HG03565 (cell line): ENCODE results near the gene PSTPIP1.
"Not testable (repeated sequence)": the region's sequence is repeated elsewhere in the genome, so short reads cannot be mapped to it uniquely, and the experiment has no call there.

ENCODE experiments used
- ATAC-seq: cut with Tn5 transposase; IDR thresholded peaks from one replicate; pipeline ENCODE4 v1.9.1; 2021; ENCODE audit warnings: mild to moderate bottlenecking, moderate library complexity; ENCODE audit not compliant: unreplicated experiment

Gene PSTPIP1

GRCh38 chr15:76994971-76995945 is at the start of gene PSTPIP1:
Gene PSTPIP1 (plus strand): TSS chr15:76995126. CDS start chr15:76995574, 448 bp downstream.
- ATAC-seq = no peak

- no peak for ATAC-seq
Measured at GRCh38 chr15:76945494-76946093, 49.3 kb upstream of the PSTPIP1 start.

- no peak for ATAC-seq
Measured at GRCh38 chr15:76947454-76947853, 47.5 kb upstream of the PSTPIP1 start.

DNA sequence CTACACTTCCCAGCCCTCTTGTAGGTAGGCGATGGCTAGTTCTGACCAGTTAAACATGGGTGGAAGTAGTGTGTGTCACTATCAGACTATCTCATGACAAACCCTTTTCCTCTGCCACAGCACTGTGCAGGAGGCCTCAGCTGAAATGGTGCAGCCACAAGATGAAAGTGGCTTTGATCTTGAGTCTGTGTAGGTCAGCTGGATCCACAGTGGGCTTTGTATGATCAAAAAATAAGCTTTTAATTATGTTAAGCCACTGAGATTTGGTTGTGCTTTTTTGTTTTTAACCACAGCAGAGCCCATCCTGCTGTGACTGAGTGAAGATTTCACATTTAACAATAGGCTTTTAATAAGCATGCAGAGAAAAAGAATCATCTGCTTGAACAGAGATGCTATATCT is 43.7 kb upstream of the PSTPIP1 start:
- no peak for ATAC-seq

GRCh38 chr15:76953913-76954312 is 41.0 kb upstream of the PSTPIP1 start:
- ATAC-seq = no peak

- ATAC-seq = no peak
Measured at GRCh38 chr15:76954744-76955143, 40.2 kb upstream of the PSTPIP1 start.

DNA sequence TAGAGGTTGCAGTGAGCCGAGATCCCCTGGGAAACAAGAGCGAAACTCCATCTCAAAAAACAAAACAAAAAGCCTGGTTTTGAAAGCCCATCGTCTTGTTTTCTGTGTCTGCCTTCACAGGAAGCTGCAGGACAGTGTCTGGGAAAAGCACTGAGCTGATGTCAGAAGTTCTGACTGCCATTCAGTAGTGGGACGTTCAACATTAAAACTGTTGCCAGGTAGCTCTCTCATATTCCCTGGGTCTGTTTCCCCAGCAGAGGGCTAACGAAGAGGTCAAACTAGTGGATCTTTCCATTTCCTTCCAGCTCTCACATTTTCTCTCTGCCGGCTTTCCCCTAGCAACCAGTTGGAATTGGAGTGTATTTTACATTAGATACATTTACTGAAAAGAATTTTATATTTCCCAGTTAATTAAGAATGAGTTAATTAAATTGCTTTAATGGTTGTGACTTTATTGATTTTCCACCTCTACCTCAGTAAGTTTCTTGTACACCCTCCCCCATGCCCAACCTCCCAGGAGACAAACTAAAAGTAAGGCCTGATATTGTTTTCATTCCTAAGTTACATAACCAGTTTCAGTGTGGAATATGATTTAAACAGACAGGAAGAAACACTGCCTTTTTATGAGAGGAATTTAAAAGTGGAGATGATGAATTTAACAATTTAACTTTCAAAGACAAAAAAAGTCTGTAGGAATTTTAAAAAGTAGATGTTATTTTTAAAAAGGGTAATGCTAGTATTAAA is 33.5 kb upstream of the PSTPIP1 start:
- ATAC-seq = no peak

- ATAC-seq = no peak
Measured at GRCh38 chr15:76962337-76963013, 32.5 kb upstream of the PSTPIP1 start.

DNA sequence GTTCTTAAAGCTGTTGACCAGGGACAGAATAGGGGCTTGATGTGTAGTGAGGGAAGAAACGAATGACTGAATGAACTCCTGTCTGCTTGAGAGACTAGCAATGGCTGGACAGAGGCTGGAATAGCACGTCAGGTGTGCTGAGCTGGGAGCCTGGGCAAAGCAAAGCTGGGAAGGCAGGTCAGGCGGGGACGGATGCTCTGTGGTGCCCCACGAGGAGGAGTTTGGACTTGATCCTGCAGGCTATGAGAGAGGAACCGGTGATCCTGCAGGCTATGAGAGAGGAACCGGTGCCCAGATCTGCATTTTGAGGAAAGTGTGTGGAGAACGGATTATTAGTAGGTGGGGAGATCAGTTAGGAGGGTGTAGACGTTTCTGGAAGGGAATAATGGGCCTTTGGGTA is 31.3 kb upstream of the PSTPIP1 start:
- no peak for ATAC-seq

DNA sequence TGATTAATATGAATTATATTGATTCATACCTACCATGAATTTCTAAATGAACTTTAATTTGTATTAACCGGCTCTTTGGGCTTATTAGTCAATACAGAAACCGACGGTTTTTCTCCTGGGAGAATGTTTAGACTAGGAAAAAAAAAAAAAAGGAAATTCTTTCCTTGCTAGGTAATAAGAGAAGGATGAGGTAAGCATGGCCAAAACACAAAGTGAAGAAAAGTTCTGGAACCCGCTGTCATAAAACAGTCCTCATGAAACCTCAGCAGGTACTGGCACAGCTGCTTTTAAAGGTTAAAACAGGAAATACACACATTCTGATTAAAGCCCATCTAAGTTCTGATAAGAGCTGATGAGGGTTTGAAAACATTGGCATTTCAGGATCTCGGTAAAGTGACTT is 30.8 kb upstream of the PSTPIP1 start:
- ATAC-seq = no peak

DNA sequence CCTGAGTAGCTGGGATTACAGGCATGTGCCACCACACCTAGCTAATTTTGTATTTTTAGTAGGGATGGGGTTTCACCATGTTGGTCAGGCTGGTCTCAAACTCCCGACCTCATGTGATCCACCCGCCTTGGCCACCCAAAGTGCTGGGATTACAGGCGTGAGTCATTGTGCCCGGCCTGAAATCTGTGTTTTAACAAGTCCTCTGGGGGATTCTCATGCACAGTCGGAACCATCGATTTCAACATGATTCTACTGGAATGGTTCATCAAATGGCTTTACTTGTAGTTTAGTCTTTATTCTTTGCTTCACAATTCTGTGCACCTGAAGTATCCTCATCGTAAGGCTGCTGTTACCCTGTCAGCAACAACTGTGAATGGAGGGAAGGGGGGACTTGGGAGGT is 28.9 kb upstream of the PSTPIP1 start:
- ATAC-seq = not testable (repeated sequence)

DNA sequence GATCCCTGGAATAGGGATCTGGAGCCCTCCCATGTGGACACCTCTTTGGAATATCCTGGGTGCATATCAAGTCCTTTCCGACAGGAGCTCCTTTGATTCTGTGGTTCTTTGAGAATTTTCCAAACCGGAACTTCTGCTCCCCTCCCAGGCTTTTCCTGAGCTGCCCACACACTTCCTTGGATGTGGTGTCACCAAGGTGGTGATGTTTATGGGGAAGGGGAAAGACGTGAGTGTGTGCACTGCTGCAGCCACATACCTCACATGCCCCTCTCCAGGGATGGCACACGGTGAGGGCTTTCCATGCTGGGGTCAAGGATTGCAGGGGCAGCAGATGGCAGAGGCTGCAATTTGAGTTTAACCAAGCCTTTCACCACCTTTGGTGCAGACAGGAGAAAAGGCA is 27.9 kb upstream of the PSTPIP1 start:
- no peak for ATAC-seq

DNA sequence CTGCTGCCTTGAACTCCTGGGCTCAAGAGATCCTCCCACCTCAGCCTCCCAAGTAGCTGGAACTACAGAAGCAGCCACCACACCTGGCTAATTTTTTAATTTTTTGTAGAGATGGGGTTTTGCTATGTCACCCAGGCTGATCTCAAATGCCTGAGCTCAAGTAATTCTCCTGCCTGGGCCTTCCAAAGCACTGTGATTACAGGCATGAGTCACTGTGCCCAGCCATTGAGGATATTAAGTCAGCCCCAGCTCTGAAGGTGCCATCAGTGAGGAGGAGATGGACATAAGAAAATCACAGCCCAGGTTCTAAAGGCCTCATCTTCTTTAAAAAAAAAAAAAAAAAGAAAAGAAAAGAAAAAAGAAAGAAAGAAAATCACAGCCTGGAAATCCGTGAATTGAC is 26.6 kb upstream of the PSTPIP1 start:
- no peak for ATAC-seq

DNA sequence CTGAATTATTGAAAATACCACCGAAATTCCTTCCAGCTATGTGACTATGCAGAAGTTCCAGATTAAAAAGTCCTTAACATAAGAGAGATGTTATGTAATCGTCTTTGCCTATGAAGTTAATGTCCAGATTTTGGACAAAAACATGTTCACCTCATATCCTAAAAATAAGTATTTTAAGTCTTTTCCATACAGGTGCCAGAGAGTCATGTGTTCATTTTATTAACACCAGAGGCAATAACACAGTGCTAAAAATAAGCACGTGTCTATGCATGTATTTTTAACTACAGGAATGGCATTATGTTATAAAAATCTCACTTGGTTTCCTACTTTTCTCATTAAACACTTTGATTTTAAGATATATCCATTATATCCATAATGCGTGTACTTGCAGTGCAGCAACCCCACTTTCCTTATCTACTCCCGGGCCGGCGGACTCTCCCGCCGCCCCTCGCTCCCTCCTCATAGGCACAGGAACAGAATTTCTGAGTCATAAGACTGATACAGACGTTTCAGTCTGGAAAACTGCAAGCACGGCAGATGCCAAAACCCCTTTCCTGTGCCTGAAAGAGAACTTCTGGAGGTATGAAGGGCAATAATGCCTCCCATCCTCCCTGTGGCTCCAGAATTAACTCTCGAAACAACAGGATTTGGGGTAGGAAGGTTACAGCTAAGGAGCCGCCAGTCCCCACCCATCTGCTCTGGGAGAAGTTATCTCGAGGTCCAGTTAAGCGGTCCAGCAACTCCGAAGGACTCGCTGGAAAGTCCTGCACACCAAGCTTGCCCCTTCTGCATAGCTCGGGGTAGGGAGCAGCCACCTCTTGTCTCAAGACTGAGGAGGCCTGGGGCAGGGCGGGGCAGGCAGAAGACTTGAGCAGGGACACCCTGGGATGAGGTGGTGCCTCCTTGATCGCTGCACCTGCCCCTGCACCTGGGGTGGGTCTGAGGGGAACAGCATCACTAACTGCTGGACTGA is 22.3 kb upstream of the PSTPIP1 start:
- no peak for ATAC-seq

GRCh38 chr15:76973362-76973743 is 21.6 kb upstream of the PSTPIP1 start:
- ATAC-seq = no peak

DNA sequence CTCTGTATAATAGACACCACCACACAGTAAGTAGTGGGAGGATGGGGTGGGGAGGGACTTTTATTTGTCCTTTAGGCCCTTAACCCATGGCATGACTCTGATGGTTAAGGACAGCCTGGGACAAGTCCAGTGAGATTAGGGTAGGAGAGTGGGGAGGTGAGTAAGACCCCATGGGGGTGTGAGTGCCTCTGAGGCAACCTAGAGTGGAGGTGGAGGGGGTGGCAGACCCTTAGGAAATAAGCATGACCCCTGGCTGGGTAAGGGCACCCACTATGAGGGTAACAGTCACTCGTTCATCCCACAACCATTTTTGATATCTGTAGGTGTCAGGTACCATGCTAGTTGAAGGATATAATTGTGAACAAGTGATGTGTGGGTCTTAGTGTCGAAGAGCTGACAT is 21.0 kb upstream of the PSTPIP1 start:
- no peak for ATAC-seq

- ATAC-seq = no peak
Measured at GRCh38 chr15:76974456-76975036, 20.4 kb upstream of the PSTPIP1 start.

DNA sequence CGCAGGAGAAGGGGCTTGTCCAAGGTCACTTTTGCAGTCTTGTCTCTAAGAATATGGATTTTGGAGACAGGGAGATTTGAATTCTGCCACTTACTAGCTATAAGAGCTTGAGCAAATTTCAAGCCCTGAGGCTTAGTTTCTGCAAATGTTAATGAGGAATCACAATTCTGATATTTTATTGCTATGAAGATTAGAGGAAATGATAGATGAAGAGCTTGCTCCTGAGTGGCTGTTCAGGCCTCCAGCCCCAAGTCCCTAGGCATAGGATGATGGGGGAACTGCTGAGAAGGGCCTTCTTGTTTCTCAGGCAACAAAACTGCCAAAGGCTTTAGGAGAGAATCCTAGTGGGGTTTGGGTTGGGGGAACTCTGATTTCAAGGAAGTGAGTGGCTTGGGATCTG is 18.8 kb upstream of the PSTPIP1 start:
- ATAC-seq = no peak

GRCh38 chr15:76976572-76977270 is 18.2 kb upstream of the PSTPIP1 start:
- ATAC-seq = no peak
